HG03139 (cell line): Measurements from ENCODE around the gene COPS7B.
"Not testable (repeated sequence)": the region's sequence is repeated elsewhere in the genome, so short reads cannot be mapped to it uniquely, and the experiment has no call there.

Source experiments
- ATAC-seq: cut with Tn5 transposase; IDR thresholded peaks from one replicate; pipeline ENCODE4 v1.9.1; 2021; ENCODE audit not compliant: unreplicated experiment

The COPS7B gene

DNA sequence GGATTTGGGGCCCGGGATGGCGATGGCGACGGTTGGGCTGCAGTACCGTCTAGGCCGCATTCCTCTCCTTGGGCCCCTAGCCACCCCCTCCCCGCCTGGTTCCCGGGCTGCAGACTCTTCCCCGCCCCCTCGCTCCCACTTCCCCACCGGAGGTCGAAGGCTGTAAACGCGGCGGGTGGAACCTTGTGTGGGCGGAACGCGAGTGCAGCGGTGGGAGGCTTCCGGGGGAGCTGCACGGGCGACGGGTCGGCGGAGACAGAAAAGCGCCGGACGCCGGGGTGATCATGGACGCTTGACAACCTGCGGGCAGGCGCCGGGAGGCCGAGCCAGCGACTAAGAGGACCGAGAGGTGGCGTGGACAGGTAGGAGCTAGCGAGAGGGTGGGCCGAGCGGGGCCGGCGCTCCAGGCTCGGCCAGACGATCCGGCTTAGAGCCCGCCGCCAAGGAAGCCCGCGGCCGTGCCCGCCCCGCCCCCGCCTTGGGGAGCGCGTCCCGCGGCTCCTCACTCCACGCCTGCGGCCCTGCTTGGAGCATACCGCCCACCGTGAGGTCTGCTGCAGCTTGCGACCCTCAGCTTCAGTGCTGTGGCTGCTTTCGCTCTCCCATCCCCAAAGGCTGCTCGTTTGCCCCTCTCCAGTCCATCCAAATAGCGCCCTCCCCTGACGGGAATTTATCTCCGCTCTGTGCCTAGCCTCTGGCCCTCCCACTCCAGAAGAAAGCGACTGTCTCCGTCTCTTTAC is at the start of gene COPS7B:
Gene COPS7B (plus strand): TSS at position 269 of the 740 bp plus-strand sequence. CDS start 2,126 bp downstream, outside the sequence.
- peak; percentile 41 for ATAC-seq

DNA sequence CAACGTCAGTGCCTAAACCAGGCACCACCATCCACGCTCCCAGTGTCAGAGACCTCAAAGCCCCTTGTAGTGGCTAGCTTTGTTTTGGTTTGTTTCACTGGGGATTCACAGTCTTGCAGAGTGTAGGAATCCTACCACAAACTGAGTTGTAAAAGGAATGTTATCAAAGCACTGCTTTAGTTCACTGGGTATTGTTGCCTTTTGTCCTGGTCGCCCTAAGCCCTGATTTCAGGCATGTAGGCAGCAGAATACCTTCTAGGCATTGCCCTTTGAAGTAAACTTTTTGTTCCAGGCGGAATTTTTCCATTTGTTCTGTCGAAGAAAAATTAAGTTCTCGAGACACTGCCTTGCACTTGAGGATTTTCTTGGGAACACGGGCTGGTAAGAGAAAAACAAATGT is 48.5 kb upstream of the COPS7B start:
- ATAC-seq: no peak

DNA sequence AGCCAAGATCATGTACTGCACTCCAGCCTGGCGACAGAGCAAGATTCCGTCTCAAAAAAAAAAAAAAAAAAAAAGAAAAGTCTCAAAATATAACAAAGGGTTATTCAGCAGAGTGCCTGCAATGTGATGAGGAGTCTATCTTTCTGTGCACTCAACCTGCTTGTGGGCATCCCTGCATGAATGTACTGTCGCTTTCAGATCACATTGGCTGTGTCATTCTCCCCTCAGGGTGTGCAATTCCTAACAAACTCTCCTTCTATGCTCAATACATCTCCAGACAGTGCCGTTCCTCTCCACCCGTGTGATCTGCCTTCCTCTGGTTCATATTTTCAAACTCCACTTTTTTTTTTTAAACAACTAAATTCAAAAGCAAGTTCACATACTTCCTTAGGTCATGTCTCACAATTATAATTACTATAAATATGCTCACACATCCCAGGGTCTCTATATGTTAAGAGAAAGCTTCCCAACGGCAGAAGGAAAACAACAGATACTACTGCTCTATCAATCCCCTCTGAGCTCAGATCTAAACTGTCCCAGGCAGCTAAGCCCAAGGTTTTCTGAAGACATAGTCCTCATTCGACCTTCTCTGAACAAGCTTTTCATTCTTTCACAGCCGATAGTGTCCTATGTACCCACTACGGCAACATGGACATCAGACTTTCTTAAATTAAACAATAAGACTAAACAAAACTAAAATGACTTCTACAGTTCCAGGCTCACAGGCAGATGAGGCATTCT is 42.7 kb upstream of the COPS7B start:
- ATAC-seq: no peak

DNA sequence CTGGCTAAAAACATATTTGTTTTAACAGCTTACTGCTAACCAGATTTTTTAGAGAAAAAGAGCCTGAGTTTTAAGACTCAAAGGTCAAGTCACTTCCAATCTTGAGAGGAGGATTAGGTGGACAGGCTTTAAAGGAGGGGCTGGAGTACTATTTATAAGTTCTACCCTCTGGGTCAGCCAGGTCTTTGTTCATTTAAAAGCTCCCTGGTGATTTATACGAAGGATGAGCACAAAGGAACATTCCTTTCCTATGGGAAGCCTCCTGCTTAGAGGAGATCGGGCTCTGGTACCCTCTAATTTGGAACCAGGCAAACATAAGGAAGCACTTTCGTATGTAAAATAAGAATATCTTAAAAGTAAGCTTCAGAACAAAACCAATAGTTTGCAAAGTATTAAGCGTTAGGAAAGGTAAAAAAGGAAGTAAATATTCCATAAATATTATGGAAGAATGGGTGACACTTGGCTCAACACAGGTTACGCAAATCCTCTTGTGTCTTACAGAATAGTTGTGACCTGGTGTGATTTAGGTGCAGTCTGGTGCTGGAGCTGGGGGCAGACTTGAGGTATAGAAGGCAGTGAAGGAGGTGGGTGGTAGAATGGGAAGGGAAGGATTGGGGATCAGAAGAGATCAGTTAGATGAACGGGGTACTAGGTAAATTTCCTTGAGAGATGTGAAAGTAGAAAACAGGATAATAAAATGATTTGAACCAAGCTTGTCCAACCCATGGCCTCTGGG is 40.8 kb upstream of the COPS7B start:
- no peak for ATAC-seq

DNA sequence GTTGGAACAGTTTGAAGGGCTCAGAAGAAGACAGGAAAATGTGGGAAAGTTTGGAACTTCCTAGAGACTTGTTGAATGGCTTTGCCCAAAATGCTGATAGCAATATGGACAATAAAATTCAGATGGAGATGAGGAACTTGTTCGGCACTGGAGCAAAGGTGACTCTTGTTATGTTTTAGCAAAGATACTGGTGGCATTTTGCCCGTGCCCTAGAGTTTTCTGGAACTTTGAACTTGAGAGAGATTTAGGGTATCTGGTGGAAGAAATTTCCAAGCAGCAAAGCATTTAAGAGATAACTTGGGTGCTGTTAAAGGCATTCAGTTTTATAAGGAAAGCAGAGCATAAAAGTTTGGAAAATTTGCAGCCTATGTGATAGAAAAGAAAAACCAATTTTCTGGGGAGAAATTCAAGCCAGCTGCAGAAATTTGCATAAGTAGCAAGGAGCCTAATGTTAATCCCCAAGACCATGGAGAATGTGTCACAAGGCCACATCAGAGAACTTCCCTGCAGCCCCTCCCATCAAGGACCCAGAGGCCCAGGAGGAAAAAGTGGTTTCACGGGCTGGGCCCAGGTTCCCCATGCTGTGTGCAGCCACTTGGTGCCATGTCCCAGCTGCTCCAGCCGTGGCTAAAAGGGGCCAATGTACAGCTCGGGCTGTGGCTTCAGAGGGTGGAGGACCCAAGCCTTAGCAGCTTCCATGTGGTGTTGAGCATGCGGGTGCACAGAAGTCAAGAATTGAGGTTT is 37.9 kb upstream of the COPS7B start:
- not testable (repeated sequence) for ATAC-seq

DNA sequence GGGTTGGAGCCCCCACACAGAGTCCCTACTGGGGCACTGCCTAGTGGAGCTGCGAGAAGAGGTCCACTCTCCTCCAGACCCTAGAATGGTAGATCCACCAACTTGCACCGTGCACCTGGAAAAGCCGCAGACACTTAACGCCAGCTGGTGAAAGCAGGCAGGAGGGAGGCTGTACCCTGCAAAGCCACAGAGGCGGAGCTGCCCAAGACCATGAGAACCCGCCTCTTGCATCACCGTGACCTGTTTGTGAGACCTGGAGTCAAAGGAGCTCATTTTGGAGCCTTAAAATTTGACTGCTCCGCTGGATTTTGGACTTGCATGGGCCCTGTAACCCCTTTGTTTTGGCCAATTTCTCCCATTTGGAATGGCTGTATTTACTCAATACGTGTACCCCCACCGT is 37.2 kb upstream of the COPS7B start:
- ATAC-seq: not testable (repeated sequence)

DNA sequence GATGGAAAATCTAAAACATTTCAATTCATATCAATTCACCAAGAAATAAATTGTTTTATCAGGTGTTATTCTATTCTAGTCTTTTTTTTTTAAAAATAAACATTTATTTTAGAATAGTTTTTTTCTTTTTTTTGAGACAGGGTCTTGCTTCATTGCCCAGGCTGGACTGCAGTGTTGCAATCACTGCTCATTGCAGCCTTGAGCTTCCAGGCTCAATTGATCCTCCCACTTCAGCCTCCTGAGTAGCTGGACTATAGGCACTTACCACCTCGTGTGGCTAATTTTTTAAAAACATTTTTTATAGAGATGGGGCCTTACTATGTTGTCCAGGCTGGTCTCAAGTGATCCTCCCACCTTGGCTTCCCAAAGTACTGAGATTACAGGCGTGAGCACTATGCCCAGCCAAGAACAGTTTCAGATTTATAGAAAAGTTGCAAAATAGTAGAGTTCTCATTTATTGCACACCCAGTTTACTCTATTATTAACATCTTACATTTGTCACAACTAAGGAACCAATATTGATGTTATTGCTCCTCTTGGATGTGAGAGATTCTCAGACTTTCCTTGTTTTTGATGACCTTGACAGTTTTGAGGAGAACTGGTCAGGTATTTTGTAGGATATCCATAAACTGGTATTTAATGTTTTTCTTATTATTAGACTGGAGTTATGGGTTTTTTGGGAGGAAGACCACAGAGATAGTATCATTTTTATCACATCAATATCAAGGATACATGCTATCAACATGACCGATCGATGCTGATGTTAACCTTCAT is 35.0 kb upstream of the COPS7B start:
- no peak for ATAC-seq

DNA sequence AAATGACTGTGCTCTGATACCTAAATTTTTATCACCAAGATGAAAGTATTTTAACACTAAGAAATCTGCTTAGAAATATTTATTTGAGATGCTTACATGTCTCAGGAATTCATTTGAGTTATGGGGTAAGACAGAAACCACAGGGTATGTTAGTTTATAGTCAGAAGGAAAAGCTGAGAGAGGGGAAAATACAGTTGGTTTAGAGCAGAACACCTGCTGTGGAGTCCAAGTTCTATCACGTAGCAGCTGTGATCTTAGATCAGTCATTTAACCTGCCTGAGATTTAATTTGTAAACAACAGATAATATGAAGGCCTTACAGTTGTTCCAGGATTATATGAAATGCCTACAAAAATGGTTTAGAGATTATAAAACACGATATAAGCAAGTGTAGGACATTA is 34.2 kb upstream of the COPS7B start:
- ATAC-seq: no peak

DNA sequence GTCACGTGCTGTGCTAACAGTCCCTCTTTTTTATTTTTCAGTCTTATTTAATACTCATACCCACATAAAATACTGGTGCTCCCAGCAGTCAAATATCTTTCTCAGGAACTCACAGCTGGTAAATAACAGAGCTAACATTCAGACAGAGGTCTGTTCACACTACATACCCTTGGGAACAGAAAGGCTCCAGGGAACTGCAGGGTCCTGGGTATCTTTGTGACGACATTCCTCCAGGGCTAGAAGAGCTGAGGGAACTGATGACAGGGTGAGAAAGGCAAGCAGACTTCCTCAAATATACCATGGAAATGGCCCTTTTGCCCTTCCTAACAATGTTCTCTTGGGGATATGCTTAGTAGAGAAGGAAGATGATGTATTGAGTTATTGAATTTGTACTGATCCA is 24.5 kb upstream of the COPS7B start:
- ATAC-seq: no peak

DNA sequence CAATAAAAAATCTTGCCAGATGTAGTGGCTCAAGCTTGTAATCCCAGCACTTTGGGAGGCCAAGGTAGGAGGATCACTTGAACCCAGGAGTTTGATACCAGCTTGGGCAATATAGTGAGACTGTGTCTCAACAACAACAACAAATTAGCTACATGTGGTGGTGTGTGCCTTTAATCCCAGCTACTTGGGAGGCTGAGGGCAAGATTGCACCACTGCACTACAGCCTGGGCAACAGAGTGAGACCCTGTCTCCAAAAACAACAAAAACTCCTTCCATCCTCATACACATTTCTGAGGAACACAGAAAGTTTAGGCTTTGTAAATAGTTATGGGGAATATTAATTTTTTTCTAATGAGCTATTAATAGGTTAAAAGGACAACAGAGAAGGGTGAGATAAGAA is 22.1 kb upstream of the COPS7B start:
- ATAC-seq: no peak

DNA sequence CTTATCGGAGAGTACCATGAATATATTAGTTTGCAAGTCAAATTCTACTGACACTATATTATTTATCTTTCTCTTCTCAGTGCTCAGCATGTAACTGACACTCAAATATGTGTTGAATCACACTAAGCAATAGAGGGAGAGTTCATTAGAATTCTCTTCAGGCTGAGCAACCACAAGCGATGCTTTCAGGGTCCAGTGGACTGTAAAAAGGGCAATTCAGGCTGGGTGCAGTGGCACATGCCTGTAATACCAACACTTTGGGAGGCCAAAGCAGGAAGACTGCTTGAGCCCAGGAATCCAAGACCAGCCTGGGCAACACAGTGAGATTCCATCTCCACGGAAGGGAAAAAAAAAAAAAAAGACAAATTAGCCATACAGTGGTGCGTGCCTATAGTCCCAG is 21.5 kb upstream of the COPS7B start:
- no peak for ATAC-seq

DNA sequence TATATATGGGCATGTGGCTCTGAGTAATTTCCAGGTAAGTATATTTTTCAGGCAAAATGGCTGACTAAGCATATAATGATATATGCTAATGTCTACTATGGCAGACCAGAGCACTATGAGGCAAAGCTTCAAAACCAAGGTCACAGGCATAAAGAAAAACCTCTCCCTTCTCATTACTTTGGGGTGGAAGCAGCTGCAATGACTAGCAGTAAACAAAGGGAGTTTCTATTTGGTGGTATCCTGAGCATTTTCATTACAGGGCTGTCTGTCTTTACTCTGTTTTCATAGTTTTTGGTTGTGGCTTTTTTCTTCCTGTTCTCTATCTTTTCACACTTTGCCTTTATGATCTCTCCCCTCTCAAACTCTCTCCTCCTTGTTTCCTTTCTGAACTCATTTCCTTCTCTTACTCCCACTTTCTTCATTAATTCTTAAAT is 20.7 kb upstream of the COPS7B start:
- ATAC-seq: no peak

DNA sequence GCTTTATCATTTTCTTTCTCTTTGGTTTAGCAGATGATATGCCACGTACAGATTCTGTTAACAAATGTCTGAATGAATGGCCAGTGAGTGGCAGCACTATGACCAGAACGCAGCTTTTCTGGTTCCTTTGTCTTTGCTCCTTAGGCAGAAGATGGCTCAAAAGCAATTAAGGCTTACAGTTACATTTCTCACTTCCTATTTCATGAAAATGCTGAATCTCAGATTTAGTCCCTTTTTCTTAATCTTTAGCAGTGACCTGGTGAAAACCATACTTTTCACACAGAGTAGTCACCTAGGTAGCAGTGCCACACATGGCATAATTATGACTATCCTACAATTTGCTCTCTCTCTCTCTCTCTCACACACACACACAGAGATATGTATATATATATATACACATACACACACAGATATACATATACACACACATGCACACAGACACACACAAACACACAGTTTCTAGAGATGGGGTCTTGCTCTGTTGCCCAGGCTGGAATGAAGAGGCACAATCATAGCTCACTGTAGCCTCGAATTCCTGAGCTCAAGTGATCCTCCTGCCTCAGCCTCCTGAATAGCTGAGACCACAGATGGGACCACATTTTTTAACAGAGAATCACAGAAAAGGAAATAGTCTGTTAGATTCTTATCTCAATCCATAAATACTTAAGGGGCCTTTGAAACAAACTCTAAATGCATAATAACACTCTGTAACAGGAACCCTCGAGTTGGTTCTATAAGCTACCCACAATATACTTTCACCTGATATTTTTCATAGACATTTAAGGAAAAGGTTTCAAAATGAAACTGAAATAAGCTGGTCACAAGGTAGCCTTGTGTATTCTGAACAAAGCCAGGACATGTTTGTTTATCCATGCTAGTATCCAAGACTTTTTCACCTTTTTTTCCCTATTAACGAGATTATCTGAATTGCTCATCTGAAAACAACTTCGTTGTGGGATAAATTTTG is 16.8 kb upstream of the COPS7B start:
- ATAC-seq: no peak

DNA sequence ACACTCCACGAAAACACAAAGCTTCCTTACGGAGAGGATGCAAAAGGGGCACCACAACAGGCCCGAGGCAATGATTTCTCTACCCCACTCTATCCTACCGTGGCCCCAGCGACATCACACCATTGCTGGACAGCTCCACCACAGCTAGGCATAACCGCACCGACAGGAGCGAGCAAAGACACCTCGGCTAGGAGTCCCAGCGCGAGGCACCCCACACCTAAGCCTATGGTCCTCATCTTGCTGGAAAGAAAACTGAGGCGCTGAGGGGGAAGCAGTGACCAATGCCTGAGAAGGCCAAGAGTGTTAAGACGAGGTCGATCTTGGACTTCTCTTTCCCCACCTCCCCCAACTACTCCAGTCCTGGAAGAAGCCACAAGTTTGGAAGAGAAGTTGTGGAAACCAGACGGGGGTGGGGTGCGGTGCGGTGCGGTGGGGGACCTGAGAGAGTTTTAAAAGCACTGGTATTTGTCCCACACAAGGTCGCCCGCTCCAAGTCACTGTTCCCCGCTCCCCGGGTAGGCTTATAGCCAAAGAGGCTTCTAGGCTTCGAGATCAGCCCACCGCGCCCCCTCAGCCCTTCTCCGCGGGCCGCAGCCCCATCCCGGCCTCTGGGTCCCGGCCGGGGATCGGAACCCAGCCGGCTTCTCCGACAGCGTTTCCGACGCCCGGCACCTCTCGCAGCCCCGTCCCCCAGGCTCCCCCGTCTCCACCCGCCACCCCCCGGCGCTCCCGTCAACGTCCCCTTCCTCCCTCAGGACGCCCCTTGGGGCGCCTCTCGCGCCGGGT is 5.9 kb upstream of the COPS7B start:
- ATAC-seq: no peak

DNA sequence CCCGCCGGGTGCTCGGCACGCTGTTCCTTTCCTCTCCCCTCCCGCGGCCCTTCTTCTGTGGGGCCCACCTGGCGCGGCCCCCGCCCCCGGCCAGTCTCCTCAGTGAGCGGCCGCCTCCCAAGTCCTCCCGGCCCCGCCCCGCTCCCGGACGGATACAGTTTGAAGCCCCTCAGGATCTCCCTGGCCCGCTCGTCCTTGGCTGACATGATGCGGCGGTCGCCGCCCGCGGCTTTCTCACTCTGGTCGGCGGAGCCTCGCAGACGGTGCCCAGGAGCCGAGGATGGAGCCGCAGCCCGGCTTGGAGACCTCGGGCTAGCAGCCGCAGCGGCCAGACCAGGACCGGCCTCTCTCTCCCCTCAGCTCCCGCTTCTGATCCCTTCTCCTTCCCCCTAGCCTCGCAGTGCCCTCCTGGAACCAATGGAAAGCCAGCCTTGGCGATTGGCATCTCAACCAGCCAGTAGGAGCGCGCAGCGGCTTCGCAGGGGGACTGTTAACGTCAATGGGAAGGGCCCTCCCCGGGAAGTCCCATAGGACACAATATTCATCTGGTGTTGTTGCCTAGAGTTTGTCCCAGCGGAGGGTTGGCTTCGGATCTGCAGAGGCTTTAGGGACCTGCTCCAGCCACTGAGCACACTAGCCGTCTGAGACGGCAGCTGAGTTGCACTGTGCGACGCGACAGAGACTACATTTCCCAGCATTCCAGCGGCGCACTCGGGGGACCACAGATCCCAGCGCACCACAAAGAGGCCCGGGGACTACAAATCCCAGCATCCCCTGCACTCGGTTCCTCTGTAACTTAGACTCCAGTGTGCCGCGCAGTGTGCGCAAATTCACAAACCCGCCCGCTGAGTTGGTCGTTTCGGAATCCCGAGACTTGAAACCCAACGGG is 5.1 kb upstream of the COPS7B start, which contains the start of gene PDE6D:
Gene PDE6D (minus strand): TSS at position 374 of the 889 bp plus-strand sequence. CDS start 168 bp downstream, at position 206.
- peak; percentile 89 for ATAC-seq

DNA sequence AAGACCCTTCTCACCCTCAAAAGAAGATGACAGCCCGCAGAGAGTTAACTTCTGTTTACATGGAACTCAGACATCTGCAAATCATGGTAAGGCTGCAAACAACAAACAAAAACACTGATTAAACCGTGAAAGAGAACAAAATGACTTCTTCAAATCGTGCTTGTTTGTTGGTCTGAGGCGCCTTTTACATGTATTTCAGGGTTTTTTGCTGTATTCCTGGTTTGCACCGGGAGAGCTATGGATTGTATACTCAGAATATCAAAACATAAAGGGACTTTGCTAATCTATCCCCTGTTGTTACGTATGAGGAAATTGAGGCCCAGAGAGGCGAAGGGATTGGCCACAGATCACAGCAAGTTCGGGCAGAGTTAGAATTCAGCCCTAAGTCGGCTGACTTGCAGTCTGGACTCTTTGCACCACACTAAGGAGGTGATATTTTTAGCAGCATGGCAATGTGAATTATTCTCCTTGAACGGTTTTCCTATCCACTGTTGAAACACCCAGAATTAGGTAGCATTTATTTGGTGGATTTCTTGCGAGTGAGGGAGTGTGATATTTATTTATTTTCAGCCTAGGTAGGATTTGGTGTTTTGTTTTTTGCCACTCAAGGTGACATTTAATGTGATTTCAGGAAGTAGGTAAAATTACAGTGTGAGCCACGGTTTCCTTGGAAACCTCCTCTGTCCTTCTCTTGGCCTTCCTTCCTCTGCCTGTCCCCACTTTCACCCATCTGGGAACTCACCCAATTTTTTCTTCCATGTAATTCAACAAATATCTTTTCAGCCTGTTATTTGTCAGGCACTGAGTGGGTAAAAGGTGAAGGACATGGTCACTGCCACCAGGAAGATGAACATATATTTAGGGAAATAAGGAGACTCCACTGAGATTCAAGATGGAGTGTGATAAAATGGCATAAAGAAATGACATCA is 4.2 kb upstream of the COPS7B start:
- no peak for ATAC-seq
